Stimulated activated CD8-positive, alpha-beta memory T cell treated with anti-CD3 and anti-CD28 coated beads, Interleukin-7, amount 100 ng/mL, for 1 hour (primary cell): ENCODE results near the gene ST7L.
"Not testable (repeated sequence)": the region's sequence is repeated elsewhere in the genome, so short reads cannot be mapped to it uniquely, and the experiment has no call there.

Source experiments
- DNase-seq, 2 donors: peaks; one replicate each; pipeline ENCODE4 v3.0.0-alpha.2; 2020; ENCODE audit warnings: low read depth in 2 of 2

ST7L gene

GRCh38 chr1:112492076-112492475 lies 126.9 kb downstream of the ST7L start:
- DNase-seq, result no peak

DNA sequence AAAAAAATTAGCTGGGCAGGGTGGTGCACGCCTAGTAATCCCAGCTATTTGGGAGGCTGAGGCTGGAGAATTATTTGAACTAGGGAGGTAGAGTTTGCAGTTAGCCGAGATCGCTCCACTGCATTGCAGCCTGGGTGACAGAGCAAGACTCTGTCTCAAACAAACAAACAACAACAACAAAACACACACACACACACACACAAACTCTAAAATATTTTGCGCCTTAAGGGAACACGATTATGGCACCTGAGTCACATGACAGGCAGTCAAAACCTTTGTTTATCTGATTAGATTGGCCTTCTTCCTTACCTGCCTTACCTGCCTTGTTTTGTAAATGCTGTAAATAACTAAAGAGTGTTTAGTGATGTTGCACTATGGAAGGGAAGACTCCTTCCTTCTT lies 130.8 kb downstream of the ST7L start:
- DNase-seq, result no peak

DNA sequence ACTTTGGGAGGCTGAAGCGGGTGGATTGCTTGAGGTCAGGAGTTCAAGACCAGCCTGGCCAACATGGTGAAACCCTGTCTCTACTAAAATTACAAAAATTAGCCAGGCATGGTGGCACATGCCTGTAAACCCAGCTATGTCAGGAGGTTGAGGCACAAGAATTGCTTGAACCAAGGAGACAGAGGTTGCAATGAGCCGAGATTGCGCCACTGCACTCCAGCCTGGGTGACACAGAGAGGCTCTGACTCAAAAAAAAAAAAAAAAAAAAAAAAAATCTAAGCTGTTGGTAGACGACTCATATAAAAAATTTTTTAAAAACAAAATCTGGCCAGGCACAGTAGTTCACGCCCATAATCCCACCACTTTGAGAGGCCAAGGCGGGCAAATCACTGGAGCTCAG lies 131.3 kb downstream of the ST7L start:
- DNase-seq, result not testable (repeated sequence)

DNA sequence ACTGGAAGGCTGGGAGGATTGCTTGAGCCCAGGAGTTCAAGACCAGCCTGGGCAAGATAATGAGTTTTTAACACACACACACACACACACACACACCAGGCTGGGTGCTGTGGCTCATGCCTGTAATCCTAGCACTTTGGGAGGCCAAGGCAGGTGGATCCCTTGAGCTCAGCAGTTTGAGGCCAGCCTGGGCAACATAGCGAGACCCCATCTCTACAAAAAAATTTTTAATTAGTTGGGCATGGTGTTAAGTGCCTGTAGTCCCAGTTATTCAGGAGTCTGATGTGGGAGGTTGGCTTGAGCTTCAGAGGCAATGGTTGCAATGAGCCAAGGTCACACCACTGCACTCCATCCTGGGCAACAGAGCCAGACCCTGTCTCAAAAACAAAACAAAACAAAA lies 132.9 kb downstream of the ST7L start:
- DNase-seq, result not testable (repeated sequence)

GRCh38 chr1:112478314-112478713 lies 140.6 kb downstream of the ST7L start:
- no peak for DNase-seq

GRCh38 chr1:112477550-112477949 lies 141.4 kb downstream of the ST7L start:
- no peak for DNase-seq
